ENCODE results near the gene DUOXA1. TPM values are rescaled to one million over a fixed set of nuclear protein-coding genes. Genes with fewer than 3 reads are reported as not detected.

Gene DUOXA1
- total and polyA plus RNA-seq, 2 of the 4 experiments (the other 2 are of a cell fraction) = 0.02 TPM; not detected in 1

- H3K4ac ChIP-seq (ENCODE audit: low read depth, low read length) = no peak overlapping the region
- BruUV-seq (replicated peaks) = no TSS peak
These were observed 767 bp upstream of the DUOXA1 start for GRCh38 chr15:45130291-45131000.

More at GRCh38 chr15:45130291-45131000, 767 bp upstream of the DUOXA1 start:
- no peak for ATAC-seq (ENCODE audit: low read depth)
- Histone ChIP-seq H2AK5ac (ENCODE audit: low read depth, low read length) (no peak overlapping the region), H3K4me3 (ENCODE audit: insufficient read depth, low read depth, low read length) (no peak overlapping the region), H3K9ac (ENCODE audit: low read depth, low read length) (no peak overlapping the region), H3K56ac (ENCODE audit: extremely low read depth, insufficient read depth, low read length) (no peak overlapping the region), H3K9me3 (ENCODE audit: control insufficient read depth, insufficient read depth, low read length) (peaks cover 3% of the 10 kb centered on the region; the same call in 1 of the 2 replicates), H2AFZ (replicated peaks; ENCODE audit: low read length, poor library complexity) (no peak overlapping the region), H2AK9ac (replicated peaks; ENCODE audit: low read depth, low read length, poor library complexity) (no peak overlapping the region), H4K8ac (ENCODE audit: low read depth in 2 of 2, low read length in 2 of 2) (no peak overlapping the region), H4K5ac (ENCODE audit: low read depth, low read length) (no peak overlapping the region), H3K79me1 (ENCODE audit: low read depth in 1 of 2, low read length in 2 of 2) (no peaks in the 10 kb centered on the region), H3K23ac (ENCODE audit: low read depth, low read length) (no peak overlapping the region), H4K20me1 (ENCODE audit: insufficient read depth, low read length) (no peaks in the 10 kb centered on the region), H2BK5ac (ENCODE audit: low read depth, low read length, poor library complexity, severe bottlenecking) (no peak overlapping the region), H4K91ac (ENCODE audit: insufficient read depth, low read depth, low read length) (no peak overlapping the region), H3K36me3 (ENCODE audit: control insufficient read depth, insufficient read depth, low read length) (no peaks in the 10 kb centered on the region), H3K14ac (replicated peaks; ENCODE audit: low read depth, low read length) (no peak overlapping the region), H3K9me1 (ENCODE audit: insufficient read depth, low read length) (no peaks in the 10 kb centered on the region), H3K27me3 (ENCODE audit: control insufficient read depth, insufficient read depth, low read length) (peaks cover 83% of the 10 kb centered on the region), H2BK20ac (ENCODE audit: low read depth, low read length) (no peak overlapping the region), H3K4me2 (ENCODE audit: low read depth, low read length) (no peak overlapping the region), H2BK120ac (ENCODE audit: low read depth, low read length) (no peak overlapping the region), H3K18ac (ENCODE audit: low read depth, low read length) (no peak overlapping the region), H3K27ac (ENCODE audit: insufficient read depth, low read length) (no peak overlapping the region), H3K4me1 (ENCODE audit: control insufficient read depth, insufficient read depth, low read length) (no peaks in the 10 kb centered on the region; the same call in 1 of the 2 replicates), H2BK15ac (ENCODE audit: low read depth, low read length) (no peak overlapping the region)
- ChIA-PET POLR2A (ENCODE audit: unreplicated experiment) (interaction anchor here (0.6 kb wide), 1 partner anchor 271 kb away, joined by 4 read pairs; a partner anchor contains a TSS), CTCF (no interaction called here)
- WGBS, 2 experiments (ENCODE audit: extremely low coverage in 2 of 2, insufficient read length in 1 of 2) = no CpG with 5 or more reads among the region's 7 CpGs
- in situ Hi-C loops (cut with MboI; ENCODE audit: low sequenced_read_pairs) (no loop called here), intact Hi-C loops (cut with micrococcal nuclease) (no loop called here), dilution Hi-C loops (cut with HindIII; ENCODE audit: low sequenced_read_pairs, unreplicated experiment) (no loop called here)
- DNase-seq = no peak
- TF ChIP-seq SMC3 (IDR thresholded peaks at IDR 0.05; ENCODE audit: low read depth, low read length) (no peak), CTCF (conservative IDR thresholded peaks at IDR 0.05; ENCODE audit: low read depth, low read length) (no peak), POLR2A (IDR thresholded peaks at IDR 0.05; ENCODE audit: low read depth, low read length) (no peak), MAFK (IDR thresholded peaks at IDR 0.05; ENCODE audit: low read depth, low read length) (no peak), BHLHE40 (IDR thresholded peaks at IDR 0.05; ENCODE audit: low read depth, low read length) (no peak)
- TF ChIP-seq, protein P1, sequence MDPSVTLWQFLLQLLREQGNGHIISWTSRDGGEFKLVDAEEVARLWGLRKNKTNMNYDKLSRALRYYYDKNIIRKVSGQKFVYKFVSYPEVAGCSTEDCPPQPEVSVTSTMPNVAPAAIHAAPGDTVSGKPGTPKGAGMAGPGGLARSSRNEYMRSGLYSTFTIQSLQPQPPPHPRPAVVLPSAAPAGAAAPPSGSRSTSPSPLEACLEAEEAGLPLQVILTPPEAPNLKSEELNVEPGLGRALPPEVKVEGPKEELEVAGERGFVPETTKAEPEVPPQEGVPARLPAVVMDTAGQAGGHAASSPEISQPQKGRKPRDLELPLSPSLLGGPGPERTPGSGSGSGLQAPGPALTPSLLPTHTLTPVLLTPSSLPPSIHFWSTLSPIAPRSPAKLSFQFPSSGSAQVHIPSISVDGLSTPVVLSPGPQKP (IDR thresholded peaks at IDR 0.05; ENCODE audit: borderline replicate concordance, low read depth, low read length) = no peak

Data from IMR-90 (cell line).